Left renal cortex interstitium (tissue), 4 donors: Measurements from ENCODE around the gene RNF157. TPM values are rescaled to one million over a fixed set of nuclear protein-coding genes. Genes with fewer than 3 reads are reported as not detected.
A peak's percentile ranks its signal among the peaks of the same experiment; 100 is the strongest.
"Not testable (repeated sequence)": the region's sequence is repeated elsewhere in the genome, so short reads cannot be mapped to it uniquely, and the experiment has no call there.

ENCODE experiments used
- DNase-seq, 4 donors: peaks; one replicate each; pipeline ENCODE4 v3.0.0-alpha.2; 2013; ENCODE audit warnings: low read depth in 4 of 4, low spot score in 2 of 4, missing footprints in 1 of 4
- polyA plus RNA-seq, 4 donors: library from polyadenylated mRNA; unstranded; fragments of 120-200 nt; gene quantifications; one replicate each; pipeline ENCODE4 v1.2.1, GENCODE V29; 2013; ENCODE audit not compliant: insufficient read length in 4 of 4

RNF157 gene
- polyA plus RNA-seq, 4 donors: 22.0 to 39.1 (median 28.8) TPM

DNA sequence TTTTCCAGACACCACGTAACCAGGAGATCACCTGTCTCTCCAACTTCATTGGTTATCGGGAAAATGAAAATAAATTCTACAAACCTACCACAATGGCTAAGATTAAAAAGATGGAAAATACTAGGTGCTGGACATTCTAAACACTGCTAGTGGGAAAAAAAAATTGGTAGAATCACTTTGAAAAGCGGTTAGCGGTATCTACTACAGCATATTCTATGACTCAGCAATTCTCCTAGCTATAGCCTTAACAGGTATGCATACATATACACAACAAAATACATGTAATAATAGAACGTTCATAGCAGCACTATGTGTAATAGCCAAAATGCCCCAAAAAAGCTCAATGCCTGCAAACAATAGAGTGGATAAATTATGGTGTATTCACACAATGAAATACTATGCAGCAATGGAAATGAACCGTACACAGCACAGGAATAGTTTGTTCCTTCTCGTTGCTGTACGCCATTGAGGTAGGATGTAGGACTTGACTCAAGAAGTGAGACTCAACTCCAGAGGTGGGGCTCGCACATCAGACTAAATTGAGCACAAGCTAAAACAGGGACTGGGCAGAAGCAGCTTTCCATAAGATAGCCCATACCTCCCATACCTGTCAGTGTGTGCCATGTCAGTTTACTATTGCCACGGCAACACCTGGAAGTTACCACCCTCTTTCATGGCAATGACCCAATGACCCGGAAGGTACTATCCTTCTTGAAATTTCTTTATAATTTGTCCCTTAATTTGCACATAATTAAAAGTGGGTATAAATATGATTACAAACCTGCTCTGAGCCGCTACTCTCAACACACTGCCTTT is 44.8 kb downstream of the RNF157 start:
- no peak for DNase-seq

GRCh38 chr17:76193591-76193990 is 46.7 kb downstream of the RNF157 start:
- DNase-seq: no peak

GRCh38 chr17:76191896-76192295 is 48.4 kb downstream of the RNF157 start:
- no peak for DNase-seq

- no peak for DNase-seq
These were observed 50.6 kb downstream of the RNF157 start for GRCh38 chr17:76189741-76190140.

DNA sequence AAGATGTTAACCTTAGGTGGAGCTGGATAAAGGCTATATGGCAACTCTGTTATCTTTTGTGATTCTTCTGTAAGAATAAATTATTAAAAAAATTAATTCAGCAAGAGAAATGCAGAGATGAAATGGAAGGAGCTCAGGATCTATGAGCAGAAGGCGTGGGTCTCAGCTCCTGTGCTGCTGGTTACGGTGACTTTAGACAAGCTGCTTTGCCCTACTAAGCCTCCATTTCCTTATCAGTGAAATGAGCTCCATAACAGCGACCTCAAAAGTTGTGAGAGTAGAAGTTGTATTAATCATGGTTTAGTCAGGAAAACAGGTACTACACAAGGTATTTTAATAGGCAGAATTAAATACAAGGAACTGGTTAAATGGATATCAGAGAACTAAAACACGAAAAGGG is 51.0 kb downstream of the RNF157 start:
- no peak for DNase-seq

DNA sequence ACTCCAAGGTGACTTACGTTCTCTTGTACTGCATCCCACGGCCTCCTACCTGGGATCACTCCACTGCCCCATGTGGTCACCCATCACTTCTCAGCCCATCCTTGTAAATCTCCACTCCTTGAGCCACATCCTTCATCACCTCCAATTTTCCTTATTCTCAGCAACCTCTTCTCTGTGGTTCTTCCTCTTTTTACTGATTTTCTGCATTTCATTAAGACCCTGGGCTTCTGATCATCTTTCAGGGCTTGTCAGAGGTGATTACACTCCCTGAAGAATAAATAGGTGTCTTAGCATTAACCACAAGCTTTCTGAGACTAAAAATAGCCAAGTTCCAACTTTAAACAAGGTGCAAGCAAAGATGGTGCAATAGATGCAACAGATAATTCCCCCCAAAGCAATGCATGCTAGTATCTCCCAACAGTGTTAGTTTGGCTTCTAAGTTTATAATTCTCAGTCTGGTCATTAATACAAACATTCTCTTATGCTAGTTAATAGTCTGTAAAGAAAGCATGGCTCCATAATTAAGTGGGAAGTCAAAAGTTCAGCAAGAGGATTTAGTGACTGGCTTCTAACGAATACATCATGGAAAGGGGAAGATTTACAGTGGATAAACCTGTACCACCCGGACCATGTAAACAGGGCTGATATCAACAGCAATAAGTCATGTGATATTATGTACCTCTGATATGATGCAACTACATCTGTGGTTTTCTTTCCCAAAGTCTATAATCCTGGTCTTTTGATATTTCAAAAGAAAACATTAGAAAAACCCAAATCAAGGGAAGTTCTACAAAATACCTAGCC is 51.9 kb downstream of the RNF157 start:
- DNase-seq: no peak

DNA sequence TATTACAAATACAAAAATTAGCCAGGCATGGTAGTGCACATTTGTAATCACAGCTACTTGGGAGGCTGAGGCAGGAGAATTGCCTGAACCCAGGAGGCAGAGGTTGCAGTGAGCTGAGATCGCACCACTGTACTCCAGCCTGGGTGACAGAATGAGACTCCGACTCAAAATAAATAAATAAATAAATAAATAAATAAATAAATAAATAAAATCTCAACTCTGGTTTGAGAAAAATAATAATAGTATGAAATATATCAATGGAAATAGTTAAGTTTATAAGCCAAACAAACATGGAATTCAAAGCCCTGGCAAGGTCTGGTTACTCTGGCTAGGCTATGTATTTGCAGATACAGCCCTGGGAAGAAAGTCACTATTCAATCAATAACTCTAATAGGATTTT is 53.5 kb downstream of the RNF157 start:
- not testable (repeated sequence) for DNase-seq

DNA sequence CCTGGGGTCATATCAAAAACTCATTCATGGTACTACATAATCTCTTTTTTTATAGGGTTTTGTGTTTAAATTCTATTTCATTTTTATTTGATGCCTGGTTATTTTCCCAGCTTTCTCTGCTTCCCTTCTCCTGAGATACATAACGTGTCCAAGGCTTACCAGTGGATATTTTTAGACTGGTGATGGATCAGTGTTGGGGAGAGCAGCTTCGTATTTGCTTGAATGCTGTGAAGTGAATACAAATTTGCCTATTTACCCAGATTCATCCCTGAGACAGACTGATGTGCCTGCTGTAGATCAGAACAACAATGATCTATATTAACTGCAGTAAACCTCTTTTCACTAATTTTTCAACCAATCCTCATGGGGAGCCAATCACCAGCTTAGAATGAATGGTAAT is 56.0 kb downstream of the RNF157 start:
- DNase-seq: no peak

DNA sequence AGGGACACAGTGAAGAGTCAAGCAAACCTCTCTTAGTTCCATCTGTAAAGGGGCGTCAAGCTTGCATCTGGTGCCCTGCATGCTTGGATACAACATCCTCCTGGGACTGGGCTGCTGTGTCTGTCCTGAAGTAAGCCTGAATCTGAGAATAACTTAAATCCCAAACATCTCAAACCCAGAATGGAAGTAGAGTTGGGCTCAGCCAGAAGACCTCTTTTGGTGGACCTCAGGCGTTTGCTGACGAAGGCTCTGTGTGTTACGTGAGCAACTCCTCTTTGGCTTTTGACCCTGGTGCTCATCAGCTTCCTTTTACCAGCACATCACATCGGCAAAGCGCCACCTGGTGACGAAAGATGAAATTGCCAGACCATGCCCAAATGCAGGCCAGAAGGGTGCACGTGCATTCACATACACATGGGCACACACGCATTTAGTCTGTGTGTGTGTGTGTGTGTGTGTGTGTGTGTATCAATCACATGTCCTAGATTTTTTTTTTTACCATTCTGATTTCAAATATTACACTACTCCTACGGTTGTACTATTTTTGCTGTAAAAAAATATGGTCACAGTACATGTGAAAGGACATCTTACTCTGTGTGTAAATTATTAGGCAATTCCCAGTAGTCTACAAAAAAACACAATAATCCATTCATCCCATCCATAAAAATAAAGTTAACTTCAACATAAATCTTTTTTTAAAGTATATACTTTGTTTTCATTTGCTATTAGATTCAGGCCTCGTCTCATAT is 58.1 kb downstream of the RNF157 start:
- DNase-seq: peak; percentile 70 to 87 (median 76)

DNA sequence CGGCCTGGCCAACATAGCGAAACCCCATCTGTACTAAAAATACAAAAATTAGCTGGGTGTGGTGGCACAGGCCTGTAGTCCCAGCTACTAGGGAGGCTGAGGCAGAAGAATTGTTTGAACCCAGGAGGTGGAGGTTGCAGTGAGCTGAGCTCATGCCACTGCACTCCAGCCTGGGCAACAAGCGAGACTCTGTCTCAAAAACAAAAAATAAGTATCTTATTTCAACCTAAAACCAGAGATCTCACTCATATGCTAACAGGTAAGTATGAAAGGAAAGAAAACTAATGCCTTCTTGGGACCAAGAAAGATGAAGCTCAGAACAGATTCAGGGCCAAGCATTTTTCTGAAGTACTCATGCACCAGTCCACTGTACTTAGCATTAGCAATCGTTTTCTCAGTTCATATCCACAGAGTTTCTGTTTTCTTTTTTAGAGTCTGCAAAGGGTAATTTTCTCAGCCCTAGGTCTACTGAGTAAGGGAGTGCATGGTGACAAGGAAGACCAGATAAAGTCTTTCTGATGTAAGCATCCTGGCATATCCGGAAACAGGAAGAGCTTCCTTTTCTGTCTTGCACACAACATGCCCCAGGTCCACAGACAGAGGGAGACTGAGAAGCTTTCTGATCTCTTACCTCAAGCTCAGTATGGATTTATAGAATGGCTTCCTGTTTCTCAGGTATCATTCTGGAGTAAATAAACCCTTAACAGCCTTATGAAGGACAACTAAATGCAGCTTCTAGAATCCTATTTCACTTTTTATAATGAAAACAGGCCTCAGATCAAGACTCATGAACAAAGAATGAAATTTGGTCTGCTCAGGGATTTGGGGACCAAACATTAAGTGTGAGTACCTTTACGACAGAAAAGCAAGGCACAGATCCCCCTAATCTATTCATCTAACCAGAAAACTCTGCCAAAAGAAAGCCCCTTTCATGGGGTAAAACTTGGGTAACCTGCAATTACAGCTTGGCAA is 60.5 kb downstream of the RNF157 start:
- DNase-seq: no peak

GRCh38 chr17:76178124-76178523 is 62.2 kb downstream of the RNF157 start:
- DNase-seq: no peak

GRCh38 chr17:76176701-76177574 is 63.4 kb downstream of the RNF157 start:
- DNase-seq: no peak

DNA sequence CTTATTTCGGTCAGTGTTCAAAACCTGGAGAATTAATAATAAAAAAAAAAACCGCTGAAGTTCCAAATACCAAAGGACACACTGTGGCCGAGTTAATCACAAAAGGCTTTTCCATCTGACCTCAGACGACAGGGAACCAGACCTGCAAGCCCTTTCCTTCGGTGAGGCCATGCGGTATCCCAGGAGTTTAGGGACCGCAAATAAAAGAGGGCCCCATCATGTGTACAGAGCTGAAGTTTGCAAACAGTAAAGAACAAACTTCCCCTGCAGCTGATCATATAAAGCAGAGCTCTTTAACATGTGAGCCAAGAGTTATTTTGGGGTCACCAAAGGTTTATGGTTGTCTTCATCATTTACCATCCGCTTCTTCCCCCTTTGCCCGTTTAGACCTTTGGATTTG is 66.3 kb downstream of the RNF157 start:
- no peak for DNase-seq

GRCh38 chr17:76173474-76173873 is 66.8 kb downstream of the RNF157 start:
- DNase-seq: no peak

GRCh38 chr17:76171706-76172105 is 68.6 kb downstream of the RNF157 start:
- no peak for DNase-seq

GRCh38 chr17:76170114-76170513 is 70.2 kb downstream of the RNF157 start:
- DNase-seq: no peak

GRCh38 chr17:76166906-76167305 is 73.4 kb downstream of the RNF157 start:
- no peak for DNase-seq

GRCh38 chr17:76166168-76166567 is 74.1 kb downstream of the RNF157 start:
- DNase-seq: no peak

DNA sequence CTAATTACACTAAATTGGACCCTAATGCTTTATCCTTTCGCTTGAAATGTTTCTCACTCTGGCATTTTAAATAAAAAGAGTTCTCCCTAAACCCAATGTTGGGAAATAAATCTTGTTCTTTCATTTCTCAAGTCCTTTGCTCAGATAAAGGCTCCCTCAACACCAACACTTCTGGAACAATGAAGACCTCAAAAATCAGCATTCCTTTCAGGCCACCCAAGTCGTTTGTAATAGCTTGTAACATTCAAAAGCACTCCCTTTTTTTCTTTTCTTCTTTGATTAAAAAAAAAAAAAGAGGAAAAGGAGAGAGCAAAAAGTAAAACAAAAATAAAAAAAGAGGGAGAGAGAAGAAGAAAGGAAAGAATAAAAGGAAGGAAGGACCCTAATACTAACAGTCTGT is 76.0 kb downstream of the RNF157 start:
- DNase-seq: no peak
